AML-193 (cell line): ENCODE results near the gene RGPD6.
"Not testable (repeated sequence)": the region's sequence is repeated elsewhere in the genome, so short reads cannot be mapped to it uniquely, and the experiment has no call there.

Experiments used
- DNase-seq, 2 experiments: peaks; one replicate each; lab custom pipeline; 2025; lab: John Stamatoyannopoulos, UW

The RGPD6 gene

GRCh38 chr2:110481200-110481599 lies 95.8 kb downstream of the RGPD6 start:
- DNase-seq, result not testable (repeated sequence)

GRCh38 chr2:110480084-110480483 lies 96.9 kb downstream of the RGPD6 start:
- DNase-seq, result not testable (repeated sequence)

DNA sequence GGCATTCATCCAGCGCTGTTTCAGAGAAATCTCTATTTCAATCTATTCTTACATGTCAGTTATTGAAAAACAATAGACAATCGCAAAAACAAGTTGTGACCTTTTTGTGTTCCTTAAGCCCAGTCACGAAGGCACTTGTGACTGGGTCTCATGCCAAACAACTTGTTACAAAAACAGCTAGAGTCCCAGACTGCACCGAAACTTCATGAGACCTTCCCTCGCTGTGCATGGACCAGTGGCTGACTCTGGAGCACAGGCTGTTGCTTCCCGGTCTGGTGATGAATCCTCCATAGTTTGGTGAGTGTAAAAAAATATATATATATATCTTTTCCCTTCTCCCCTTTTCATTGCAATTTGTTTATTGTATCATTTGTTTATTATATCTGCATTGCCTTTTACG lies 99.7 kb downstream of the RGPD6 start:
- DNase-seq, result not testable (repeated sequence)

GRCh38 chr2:110476952-110477351 lies 100.1 kb downstream of the RGPD6 start:
- not testable (repeated sequence) for DNase-seq

DNA sequence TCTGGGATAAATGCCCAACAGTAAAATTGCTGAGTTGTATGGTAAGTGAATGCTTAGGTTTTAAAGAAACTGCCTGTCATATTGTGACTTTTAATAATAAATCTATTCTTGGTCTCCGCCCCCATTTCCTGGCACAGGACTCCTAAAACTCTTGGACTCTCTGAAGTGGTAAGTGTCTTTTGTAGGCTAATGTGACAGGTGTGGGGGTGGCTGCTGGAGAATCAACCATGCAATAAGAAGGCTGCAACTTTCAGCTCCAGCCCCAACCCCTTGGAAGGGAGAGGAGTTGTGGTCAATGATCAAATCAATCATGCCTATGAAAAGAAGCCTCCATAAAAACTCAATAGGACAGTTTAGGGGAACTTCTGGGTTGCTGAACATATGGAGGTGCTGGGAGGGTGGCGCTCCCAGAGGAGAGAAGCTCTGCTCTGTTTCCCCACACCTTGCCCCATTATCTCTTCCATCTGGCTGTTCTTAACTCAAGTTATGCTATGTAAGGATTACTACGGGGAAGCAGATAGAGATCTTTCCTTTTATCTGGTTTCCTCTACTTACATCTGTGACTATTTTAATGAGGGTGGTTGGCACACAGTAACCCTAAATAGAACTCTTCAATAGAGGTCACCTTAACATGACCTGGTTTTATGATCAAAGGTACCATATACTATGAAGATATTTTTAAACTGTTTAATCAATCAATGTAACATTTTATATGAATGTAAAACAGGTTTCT lies 101.2 kb downstream of the RGPD6 start:
- not testable (repeated sequence) for DNase-seq

- DNase-seq, result not testable (repeated sequence)
Observed at GRCh38 chr2:110474898-110475297, 102.1 kb downstream of the RGPD6 start.

DNA sequence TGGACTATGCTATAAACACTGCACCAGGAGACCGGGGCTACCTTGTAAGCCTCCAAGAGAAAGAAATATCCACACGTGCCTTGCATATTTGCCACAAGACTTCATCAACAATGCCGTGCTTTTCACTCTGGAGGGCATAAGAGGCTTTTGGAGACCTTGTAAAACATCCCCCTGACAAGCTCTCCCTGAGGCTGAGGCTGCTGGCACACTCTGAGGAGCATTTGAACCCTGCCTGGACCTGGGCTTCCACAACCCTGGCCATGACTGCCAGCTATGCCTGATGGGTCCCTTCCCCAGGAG lies 104.0 kb downstream of the RGPD6 start:
- not testable (repeated sequence) for DNase-seq

DNA sequence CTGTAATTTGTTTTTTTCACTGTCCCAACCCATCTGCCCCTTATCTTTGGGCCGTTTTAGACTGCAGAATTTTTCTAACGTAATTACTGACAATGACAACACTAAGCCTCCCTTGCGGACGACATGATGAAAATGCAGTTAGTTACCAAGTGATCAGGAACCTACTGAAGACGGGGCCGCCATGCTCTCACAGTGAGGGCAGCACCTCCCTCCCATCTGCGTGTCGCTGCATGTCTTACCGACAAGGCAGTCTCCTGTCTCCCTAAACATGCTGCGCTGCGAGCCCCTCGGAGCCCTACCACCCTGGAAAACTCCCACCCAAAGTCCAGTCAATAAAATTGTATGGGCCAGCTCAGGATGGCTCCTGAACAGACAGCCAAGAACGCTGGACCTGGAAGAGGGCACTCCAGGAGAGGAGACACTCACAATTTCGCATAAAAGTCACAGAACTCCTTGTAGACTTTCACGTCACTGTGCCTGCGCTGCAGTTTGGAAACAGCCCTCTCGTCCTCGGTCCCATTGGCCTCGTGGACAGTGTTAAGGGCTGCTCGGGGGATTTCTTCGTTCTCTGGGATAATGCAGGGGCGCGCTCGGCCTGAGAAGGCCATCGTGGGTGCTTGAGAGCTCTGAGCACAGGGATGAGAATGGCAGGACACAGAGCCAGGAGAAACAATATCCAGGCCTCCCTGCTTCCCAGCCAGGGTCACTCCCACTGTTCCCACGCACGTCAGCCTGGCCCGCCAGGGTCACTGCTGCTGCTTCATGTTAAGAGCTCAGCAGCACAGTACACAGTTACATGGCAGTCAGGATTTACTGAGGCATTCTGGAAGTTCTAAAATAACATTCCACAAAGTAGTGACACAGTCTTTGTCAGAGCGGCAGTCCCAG lies 104.6 kb downstream of the RGPD6 start, which contains the start of gene LIMS4:
Gene LIMS4, minus strand, starts transcription at position 646 of the 888 bp plus-strand sequence. Its CDS starts 38 bp downstream, at position 608.
- DNase-seq, result not testable (repeated sequence)

DNA sequence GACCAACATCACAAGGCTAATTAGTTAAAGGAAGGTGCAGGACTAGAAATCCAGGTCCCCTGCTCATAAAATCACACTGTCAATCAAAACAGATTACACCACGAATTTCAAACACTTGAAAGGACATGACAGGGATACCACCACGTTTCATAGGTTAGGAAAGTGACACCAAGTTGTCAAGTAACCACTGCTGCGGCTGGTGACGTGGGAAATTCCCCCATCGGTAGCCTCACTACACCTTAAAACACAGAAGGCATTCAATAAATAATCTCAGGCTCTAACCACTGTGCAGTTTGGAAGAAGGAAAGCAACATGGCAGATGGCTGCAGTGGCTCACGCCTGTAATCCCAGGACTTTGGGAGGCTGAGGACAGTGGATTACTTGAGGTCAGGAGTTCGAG lies 108.1 kb downstream of the RGPD6 start:
- not testable (repeated sequence) for DNase-seq

DNA sequence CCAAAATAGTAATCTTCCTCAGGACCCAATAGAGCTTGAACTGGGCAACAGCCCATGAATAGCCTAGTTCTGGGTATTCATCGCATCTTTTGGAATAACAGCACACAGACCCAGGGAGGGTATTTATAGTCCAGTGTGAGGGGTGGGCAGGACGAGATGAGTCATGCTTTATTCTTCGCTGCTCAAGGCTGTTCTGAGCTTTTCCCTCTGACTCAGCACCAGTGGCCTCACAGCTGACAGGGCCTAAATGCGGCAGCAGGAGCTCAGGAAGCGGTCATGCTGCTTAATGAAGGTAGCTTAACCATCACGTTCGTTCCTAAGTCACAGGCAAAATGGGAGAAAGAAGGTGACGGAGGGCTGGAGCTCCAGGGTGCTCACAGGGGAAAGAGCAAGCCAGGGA lies 111.7 kb downstream of the RGPD6 start:
- not testable (repeated sequence) for DNase-seq
